HL-60 (cell line): ENCODE results near the gene SLC28A1.

Experiments
- DNase-seq, 2 experiments: peaks; one replicate each; pipeline ENCODE4 v3.0.0-alpha.2; 2010 to 2020; ENCODE audit warnings: low read depth in 1 of 2, low spot score in 1 of 2
- H3K27ac ChIP-seq: fragments of 250-450 bp; sonication (Bioruptor Pico); replicated peaks from 2 replicates; pipeline ENCODE4 v1.5.1; 2020; ENCODE audit warnings: mild to moderate bottlenecking, moderate library complexity
- H3K27me3 ChIP-seq: fragments of 250-450 bp; sonication (Bioruptor Pico); 2 replicates; pipeline ENCODE4 v1.5.1; 2021; ENCODE audit warnings: mild to moderate bottlenecking, moderate library complexity; ENCODE audit not compliant: insufficient read depth, poor library complexity, severe bottlenecking
- H3K4me3 ChIP-seq: replicated peaks from 2 replicates; pipeline ENCODE4 v1.5.1; 2011; ENCODE audit warnings: mild to moderate bottlenecking, control low read depth, low read length; ENCODE audit not compliant: insufficient read depth
- CTCF ChIP-seq: IDR thresholded peaks from one replicate; pipeline ENCODE4 v1.5.1; 2011; ENCODE audit warnings: low read length, control low read depth, inconsistent platforms; ENCODE audit not compliant: insufficient read depth
- GABPA ChIP-seq: IDR thresholded peaks from 2 replicates; pipeline ENCODE4 v1.6.1; 2012; ENCODE audit warnings: low read depth
- POLR2AphosphoS5 ChIP-seq: IDR thresholded peaks from 2 replicates; pipeline ENCODE4 v1.6.1; 2012; ENCODE audit warnings: low read depth
- REST ChIP-seq: IDR thresholded peaks from 2 replicates; pipeline ENCODE4 v1.6.1; 2012; ENCODE audit warnings: low read depth; ENCODE audit not compliant: insufficient replicate concordance
- SPI1 ChIP-seq: IDR thresholded peaks from 2 replicates; pipeline ENCODE4 v1.6.1; 2012; ENCODE audit warnings: low read depth, mild to moderate bottlenecking, borderline replicate concordance

The SLC28A1 gene

GRCh38 chr15:84898761-84899160, 14.3 kb downstream of the SLC28A1 start:
- H3K27ac ChIP-seq, result no peak overlapping the region
- peaks cover 2% of the 10 kb centered on the region for H3K27me3 ChIP-seq
- no peak for TF ChIP-seq CTCF
- TF ChIP-seq POLR2AphosphoS5, result no peak
- TF ChIP-seq SPI1, result no peak
- TF ChIP-seq REST, result no peak
- TF ChIP-seq GABPA, result no peak
- DNase-seq, result no peak
- H3K4me3 ChIP-seq, result no peak overlapping the region

GRCh38 chr15:84899750-84900149, 15.3 kb downstream of the SLC28A1 start:
- no peak for TF ChIP-seq CTCF
- TF ChIP-seq GABPA, result no peak
- TF ChIP-seq SPI1, result no peak
- no peak for DNase-seq
- Histone ChIP-seq H3K4me3 (no peak overlapping the region), H3K27me3 (peaks cover 2% of the 10 kb centered on the region), H3K27ac (no peak overlapping the region)

GRCh38 chr15:84901540-84901939, 17.1 kb downstream of the SLC28A1 start:
- TF ChIP-seq CTCF, result no peak
- TF ChIP-seq SPI1, result no peak
- TF ChIP-seq POLR2AphosphoS5, result no peak
- TF ChIP-seq GABPA, result no peak
- TF ChIP-seq REST, result no peak
- DNase-seq, result no peak
- Histone ChIP-seq H3K27me3 (peaks cover 2% of the 10 kb centered on the region), H3K27ac (no peak overlapping the region), H3K4me3 (no peak overlapping the region)

- H3K27ac ChIP-seq, result no peak overlapping the region
- TF ChIP-seq REST (no peak), POLR2AphosphoS5 (no peak), CTCF (no peak), SPI1 (no peak), GABPA (no peak)
- DNase-seq, result no peak
- no peak overlapping the region for H3K4me3 ChIP-seq
- no peaks in the 10 kb centered on the region for H3K27me3 ChIP-seq
Observed at GRCh38 chr15:84903751-84904150, 19.3 kb downstream of the SLC28A1 start.
